Measurements from ENCODE around the gene WDFY1. TPM values are rescaled to one million over a fixed set of nuclear protein-coding genes. Genes with fewer than 3 reads are reported as not detected.

Gene WDFY1
- total RNA-seq, 1 donor from 2014 or later: 45.5 TPM

GRCh38 chr2:223829128-223829527 is 116.0 kb downstream of the WDFY1 start:
- TF ChIP-seq CTCF (IDR thresholded peaks at IDR 0.05): no peak
- no peaks in the 10 kb centered on the region for H3K4me1 ChIP-seq
- H3K27ac ChIP-seq: no peak overlapping the region
- H3K27me3 ChIP-seq (ENCODE audit: low read depth): no peaks in the 10 kb centered on the region
- DNase-seq (no peak), ATAC-seq (no peak)
- H3K36me3 ChIP-seq: no peaks in the 10 kb centered on the region
- H3K9me3 ChIP-seq: no peaks in the 10 kb centered on the region
- no peak overlapping the region for H3K4me3 ChIP-seq
- intact Hi-C loops (cut with DNase I): no loop called here

GRCh38 chr2:223828314-223828713 is 116.8 kb downstream of the WDFY1 start:
- DNase-seq (no peak), ATAC-seq (no peak)
- H3K36me3 ChIP-seq: no peaks in the 10 kb centered on the region
- intact Hi-C loops (cut with DNase I): no loop called here
- no peaks in the 10 kb centered on the region for H3K9me3 ChIP-seq
- no peak overlapping the region for H3K27ac ChIP-seq
- no peaks in the 10 kb centered on the region for H3K4me1 ChIP-seq
- no peak for TF ChIP-seq CTCF (IDR thresholded peaks at IDR 0.05)
- no peak overlapping the region for H3K4me3 ChIP-seq
- no peaks in the 10 kb centered on the region for H3K27me3 ChIP-seq (ENCODE audit: low read depth)

- TF ChIP-seq CTCF (IDR thresholded peaks at IDR 0.05): no peak
- H3K4me3 ChIP-seq: no peak overlapping the region
- no peak overlapping the region for H3K27ac ChIP-seq
- no peaks in the 10 kb centered on the region for H3K27me3 ChIP-seq (ENCODE audit: low read depth)
- H3K9me3 ChIP-seq: no peaks in the 10 kb centered on the region
- H3K4me1 ChIP-seq: no peaks in the 10 kb centered on the region
- no peaks in the 10 kb centered on the region for H3K36me3 ChIP-seq
- intact Hi-C loops (cut with DNase I): no loop called here
- DNase-seq (no peak), ATAC-seq (no peak)
Observed at GRCh38 chr2:223826995-223827394, 118.1 kb downstream of the WDFY1 start.

Other genes starting within 250 kb of the WDFY1 start
- 6.4 TPM for gene AP1S3, start 107.8 kb downstream of the WDFY1 start, total RNA-seq
- gene MRPL44, start 12.1 kb upstream of the WDFY1 start, total RNA-seq: 20.7 TPM
- 5.6 TPM for gene SERPINE2, start 94.0 kb upstream of the WDFY1 start, total RNA-seq